Choroid plexus epithelial cell (primary cell): ENCODE measurements around the gene AARS1.
"Not testable (repeated sequence)": the region's sequence is repeated elsewhere in the genome, so short reads cannot be mapped to it uniquely, and the experiment has no call there.

ENCODE experiments used
- DNase-seq: peaks from one replicate; pipeline ENCODE4 v3.0.0-alpha.2; 2010; ENCODE audit warnings: low read depth
- H3K4me3 ChIP-seq: 2 replicates; pipeline ENCODE4 v1.5.1; 2011; ENCODE audit warnings: low read depth, mild to moderate bottlenecking, control low read depth, low read length, moderate library complexity
- CTCF ChIP-seq: conservative IDR thresholded peaks from 2 replicates; pipeline ENCODE4 v1.5.1; 2011; ENCODE audit warnings: low read depth, mild to moderate bottlenecking, control low read depth, inconsistent platforms, low read length, moderate library complexity

The AARS1 gene

GRCh38 chr16:70267516-70267915 lies 21.8 kb downstream of the AARS1 start:
- TF ChIP-seq CTCF = peak; percentile 81
- no peak overlapping the region for H3K4me3 ChIP-seq
- peak; percentile 73 for DNase-seq

GRCh38 chr16:70259903-70260302 lies 29.4 kb downstream of the AARS1 start:
- DNase-seq, H3K4me3 ChIP-seq: not testable (repeated sequence)

GRCh38 chr16:70258946-70259345 lies 30.4 kb downstream of the AARS1 start:
- TF ChIP-seq CTCF = no peak
- no peak for DNase-seq

GRCh38 chr16:70258065-70258464 lies 31.2 kb downstream of the AARS1 start:
- no peak overlapping the region for H3K4me3 ChIP-seq
- no peak for TF ChIP-seq CTCF
- no peak for DNase-seq

More at GRCh38 chr16:70258946-70259345, 30.4 kb downstream of the AARS1 start:
- no peak overlapping the region for H3K4me3 ChIP-seq

- TF ChIP-seq CTCF = no peak
- H3K4me3 ChIP-seq = no peak overlapping the region
- no peak for DNase-seq
Measured at GRCh38 chr16:70257391-70257790, 31.9 kb downstream of the AARS1 start.

- DNase-seq = no peak
- TF ChIP-seq CTCF = no peak
Measured at GRCh38 chr16:70255574-70255973, 33.7 kb downstream of the AARS1 start.

GRCh38 chr16:70254965-70255286 lies 34.4 kb downstream of the AARS1 start:
- no peak for TF ChIP-seq CTCF
- no peak for DNase-seq
- H3K4me3 ChIP-seq = no peak overlapping the region

More at GRCh38 chr16:70255574-70255973, 33.7 kb downstream of the AARS1 start:
- H3K4me3 ChIP-seq = no peak overlapping the region
